CD8-positive, alpha-beta memory T cell (primary cell): ENCODE measurements around the gene TTC23L. TPM values are rescaled to one million over a fixed set of nuclear protein-coding genes. Genes with fewer than 3 reads are reported as not detected.
"Not testable (repeated sequence)": the region's sequence is repeated elsewhere in the genome, so short reads cannot be mapped to it uniquely, and the experiment has no call there.

Source experiments
- CTCF ChIA-PET: fragments of 350-600 bp; sonication (Branson Sonifier 250); formaldehyde crosslinking; loops from one replicate; lab custom pipeline; 2021; ENCODE audit warnings: antibody characterized with exemption; lab: Charles Lee
- POLR2A ChIA-PET: fragments of 350-600 bp; sonication (Branson Sonifier 250); formaldehyde crosslinking; loops from one replicate; lab custom pipeline; 2021; ENCODE audit warnings: antibody characterized with exemption; lab: Charles Lee
- DNase-seq, 5 donors: peaks; one replicate each; pipeline versions ENCODE4 v3.0.0 to v3.0.0-alpha.2; 2020 to 2022; ENCODE audit warnings: mixed read lengths in 1 of 5
- H3K27ac ChIP-seq: one replicate; pipeline ENCODE4 v1.7.0; 2013; ENCODE audit warnings: low read depth, mild to moderate bottlenecking, low read length, moderate library complexity
- H3K27me3 ChIP-seq: 2 replicates; pipeline ENCODE4 v1.7.0; 2013; ENCODE audit warnings: low read length, mild to moderate bottlenecking; ENCODE audit not compliant: insufficient read depth, poor library complexity, severe bottlenecking
- H3K36me3 ChIP-seq: 2 replicates; pipeline ENCODE4 v1.7.0; 2013; ENCODE audit warnings: mild to moderate bottlenecking, low read length, moderate library complexity; ENCODE audit not compliant: insufficient read depth
- H3K4me1 ChIP-seq: 2 replicates; pipeline ENCODE4 v1.7.0; 2013; ENCODE audit warnings: mild to moderate bottlenecking, low read length, moderate library complexity; ENCODE audit not compliant: insufficient read depth
- H3K4me3 ChIP-seq: 2 replicates; pipeline ENCODE4 v1.7.0; 2013; ENCODE audit warnings: mild to moderate bottlenecking, low read length
- H3K9me3 ChIP-seq: 2 replicates; pipeline ENCODE4 v1.7.0; 2013; ENCODE audit warnings: mild to moderate bottlenecking, low read length
- H3K27ac Mint-ChIP-seq, 8 donors: one replicate each; pipeline ENCODE4 v1.8.0; 2020 to 2021; ENCODE audit warnings: mixed read lengths in 8 of 8, mild to moderate bottlenecking in 6 of 8, inconsistent platforms in 3 of 8, moderate library complexity in 3 of 8
- H3K27me3 Mint-ChIP-seq, 2 donors: one replicate each; pipeline ENCODE4 v1.8.0; 2020 to 2021; ENCODE audit warnings: mixed read lengths in 2 of 2, mild to moderate bottlenecking in 1 of 2, moderate library complexity in 1 of 2
- H3K36me3 Mint-ChIP-seq, 3 donors: one replicate each; pipeline ENCODE4 v1.8.0; 2020 to 2021; ENCODE audit warnings: mixed read lengths in 3 of 3, inconsistent platforms in 1 of 3, mild to moderate bottlenecking in 1 of 3
- H3K4me1 Mint-ChIP-seq, 3 donors: one replicate each; pipeline ENCODE4 v1.8.0; 2020 to 2021; ENCODE audit warnings: mixed read lengths in 3 of 3, inconsistent platforms in 1 of 3, mild to moderate bottlenecking in 1 of 3
- H3K4me3 Mint-ChIP-seq, 7 donors: one replicate each; pipeline ENCODE4 v1.8.0; 2020 to 2021; ENCODE audit warnings: mixed read lengths in 7 of 7, mild to moderate bottlenecking in 6 of 7, moderate library complexity in 4 of 7, inconsistent platforms in 2 of 7
- H3K9me3 Mint-ChIP-seq, 5 donors: one replicate each; pipeline ENCODE4 v1.8.0; 2020 to 2022; ENCODE audit warnings: mixed read lengths in 5 of 5, mild to moderate bottlenecking in 3 of 5, moderate library complexity in 2 of 5, inconsistent platforms in 1 of 5
- polyA plus RNA-seq: library from polyadenylated mRNA; unstranded; fragments of 300-500 nt; fragmentation: Illumina TruSeq; gene quantifications from one replicate; pipeline ENCODE4 v1.2.3, GENCODE V29; 2021
- total RNA-seq, 2 experiments: library from RNA; stranded (reverse); gene quantifications; one replicate each; pipeline ENCODE4 v1.2.3, GENCODE V29; 2021

TTC23L gene
- total and polyA plus RNA-seq, 3 experiments from 2014 or later, result 0.24 to 0.63 TPM; not detected in 1

DNA sequence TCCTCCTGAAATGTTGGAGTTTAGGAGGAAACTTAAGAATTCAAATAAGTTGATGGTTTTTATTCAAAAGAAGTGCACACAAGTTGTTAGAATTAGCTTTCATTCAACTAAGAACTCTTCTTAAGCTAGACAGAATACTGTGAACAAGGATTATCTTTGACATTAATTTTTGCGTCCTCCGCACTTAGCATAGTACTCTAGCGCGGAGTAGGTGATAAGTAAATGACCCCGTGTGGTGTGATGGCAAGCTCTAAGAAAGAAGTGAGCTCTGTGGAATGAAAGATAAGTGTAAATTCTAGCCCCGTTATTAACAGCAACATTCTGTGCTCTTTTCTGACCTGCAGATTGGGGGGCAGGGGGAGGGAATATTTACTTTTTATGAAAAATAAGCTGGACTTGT is 77.6 kb downstream of the TTC23L start:
- Mint-ChIP-seq H3K4me1 (peaks cover 28 to 47% (median 38%) of the 10 kb centered on the region in 3 donors), H3K27ac (peak overlapping the region in 2 of 8 donors; percentile 65 to 73), H3K27me3 (no peaks in the 10 kb centered on the region), H3K9me3 (no peaks in the 10 kb centered on the region), H3K36me3 (peaks cover 0 to 35% (median 2%) of the 10 kb centered on the region in 3 donors), H3K4me3 (no peak overlapping the region)
- Histone ChIP-seq H3K27ac (peak overlapping the region; percentile 89), H3K4me3 (peak overlapping the region; percentile 78), H3K9me3 (no peaks in the 10 kb centered on the region), H3K4me1 (peaks cover 34% of the 10 kb centered on the region), H3K27me3 (no peaks in the 10 kb centered on the region), H3K36me3 (peaks cover 11% of the 10 kb centered on the region)
- ChIA-PET CTCF (interaction anchor here (1.4 to 4.1 kb wide), 4 partner anchors 13 to 1325 kb away, joined by 3 to 32 read pairs (median 4); partner anchors contain the start of genes DNAJC21 and NADK2), POLR2A (interaction anchor here (1.1 to 4.0 kb wide), 3 partner anchors 13 to 879 kb away, joined by 3 to 97 read pairs (median 11); partner anchors contain the start of genes DNAJC21 and TTC23L)
- DNase-seq, result no peak

GRCh38 chr5:34918025-34918424 is 79.1 kb downstream of the TTC23L start:
- H3K27ac ChIP-seq, result no peak overlapping the region
- no peak overlapping the region for H3K4me3 ChIP-seq
- CTCF ChIA-PET, result interaction anchor here (1.7 to 4.1 kb wide), 2 partner anchors 11 to 86 kb away, joined by 3 to 32 read pairs; partner anchors contain the start of gene DNAJC21
- Mint-ChIP-seq H3K36me3 (peaks cover 0 to 39% (median 4%) of the 10 kb centered on the region in 3 donors), H3K4me1 (peaks cover 28 to 42% (median 38%) of the 10 kb centered on the region in 3 donors), H3K27me3 (no peaks in the 10 kb centered on the region), H3K27ac (peak overlapping the region in 7 of 8 donors; percentile 0 to 87 (median 15)), H3K4me3 (peak overlapping the region in 4 of 7 donors; percentile 1 to 9 (median 2)), H3K9me3 (no peaks in the 10 kb centered on the region)
- DNase-seq, result no peak
- H3K36me3 ChIP-seq, result peaks cover 11% of the 10 kb centered on the region
- no peaks in the 10 kb centered on the region for H3K9me3 ChIP-seq
- peaks cover 34% of the 10 kb centered on the region for H3K4me1 ChIP-seq
- POLR2A ChIA-PET, result interaction anchor here (0.7 to 4.0 kb wide), 2 partner anchors 11 to 692 kb away, joined by 9 to 97 read pairs; partner anchors contain the start of gene DNAJC21
- no peaks in the 10 kb centered on the region for H3K27me3 ChIP-seq

GRCh38 chr5:34919077-34919476 is 80.1 kb downstream of the TTC23L start:
- no peaks in the 10 kb centered on the region for H3K27me3 Mint-ChIP-seq
- no peak overlapping the region for H3K4me3 Mint-ChIP-seq
- H3K9me3 Mint-ChIP-seq, result no peaks in the 10 kb centered on the region
- H3K36me3 Mint-ChIP-seq, result peaks cover 0 to 49% (median 6%) of the 10 kb centered on the region in 3 donors
- no peak overlapping the region for H3K27ac ChIP-seq
- DNase-seq, result no peak
- no peaks in the 10 kb centered on the region for H3K9me3 ChIP-seq
- peak overlapping the region in 1 of 8 donors; percentile 36 for H3K27ac Mint-ChIP-seq
- ChIA-PET POLR2A (interaction anchor here (0.7 to 2.9 kb wide), 3 partner anchors 10 to 13 kb away, joined by 3 to 9 read pairs (median 3); partner anchors contain the start of gene DNAJC21), CTCF (no interaction called here)
- peaks cover 29% of the 10 kb centered on the region for H3K4me1 ChIP-seq
- H3K4me3 ChIP-seq, result no peak overlapping the region
- H3K36me3 ChIP-seq, result peaks cover 11% of the 10 kb centered on the region
- H3K27me3 ChIP-seq, result no peaks in the 10 kb centered on the region
- H3K4me1 Mint-ChIP-seq, result peaks cover 24 to 39% (median 33%) of the 10 kb centered on the region in 3 donors

GRCh38 chr5:34923256-34923655 is 84.3 kb downstream of the TTC23L start:
- H3K9me3 Mint-ChIP-seq, H3K4me3 Mint-ChIP-seq, H3K9me3 ChIP-seq, H3K4me1 ChIP-seq, POLR2A ChIA-PET, H3K4me1 Mint-ChIP-seq, H3K27me3 Mint-ChIP-seq, DNase-seq, H3K27me3 ChIP-seq, H3K27ac ChIP-seq, H3K4me3 ChIP-seq: not testable (repeated sequence)
- H3K36me3 ChIP-seq, result peaks cover 23% of the 10 kb centered on the region
- Mint-ChIP-seq H3K27ac (peak overlapping the region in 1 of 8 donors; percentile 90), H3K36me3 (peaks cover 0 to 63% (median 11%) of the 10 kb centered on the region in 3 donors)
- CTCF ChIA-PET, result interaction anchor here (1.0 kb wide), 1 partner anchor 8 kb away, joined by 4 read pairs; the partner anchor contains the start of genes BRIX1 and RAD1

- Histone ChIP-seq H3K4me1 (peaks cover 5% of the 10 kb centered on the region), H3K27ac (no peak overlapping the region), H3K36me3 (peaks cover 23% of the 10 kb centered on the region), H3K9me3 (no peaks in the 10 kb centered on the region), H3K4me3 (no peak overlapping the region), H3K27me3 (no peaks in the 10 kb centered on the region)
- CTCF ChIA-PET, result interaction anchor here (1.0 kb wide), 1 partner anchor 9 kb away, joined by 4 read pairs; the partner anchor contains the start of genes BRIX1 and RAD1
- Mint-ChIP-seq H3K9me3 (no peaks in the 10 kb centered on the region), H3K27ac (peak overlapping the region in 1 of 8 donors; percentile 90), H3K4me1 (peaks cover 4 to 14% (median 7%) of the 10 kb centered on the region in 3 donors), H3K4me3 (no peak overlapping the region), H3K27me3 (no peaks in the 10 kb centered on the region), H3K36me3 (peaks cover 0 to 59% (median 11%) of the 10 kb centered on the region in 3 donors)
- POLR2A ChIA-PET, result no interaction called here
- DNase-seq, result no peak
Measured at GRCh38 chr5:34923694-34924461, 84.9 kb downstream of the TTC23L start.

GRCh38 chr5:34924462-34924765 is 85.5 kb downstream of the TTC23L start:
- H3K4me3 Mint-ChIP-seq, result no peak overlapping the region
- no peaks in the 10 kb centered on the region for H3K27me3 ChIP-seq
- ChIA-PET POLR2A (no interaction called here), CTCF (no interaction called here)
- H3K27ac Mint-ChIP-seq, result no peak overlapping the region
- H3K36me3 Mint-ChIP-seq, result peaks cover 0 to 59% (median 11%) of the 10 kb centered on the region in 3 donors
- no peaks in the 10 kb centered on the region for H3K9me3 Mint-ChIP-seq
- H3K4me3 ChIP-seq, result no peak overlapping the region
- H3K27me3 Mint-ChIP-seq, result peaks cover 0 to 3% of the 10 kb centered on the region in 2 donors
- DNase-seq, result no peak
- H3K27ac ChIP-seq, result no peak overlapping the region
- H3K4me1 Mint-ChIP-seq, result peaks cover 8 to 19% (median 12%) of the 10 kb centered on the region in 3 donors
- H3K4me1 ChIP-seq, result peaks cover 7% of the 10 kb centered on the region
- H3K9me3 ChIP-seq, result no peaks in the 10 kb centered on the region
- peaks cover 23% of the 10 kb centered on the region for H3K36me3 ChIP-seq

DNA sequence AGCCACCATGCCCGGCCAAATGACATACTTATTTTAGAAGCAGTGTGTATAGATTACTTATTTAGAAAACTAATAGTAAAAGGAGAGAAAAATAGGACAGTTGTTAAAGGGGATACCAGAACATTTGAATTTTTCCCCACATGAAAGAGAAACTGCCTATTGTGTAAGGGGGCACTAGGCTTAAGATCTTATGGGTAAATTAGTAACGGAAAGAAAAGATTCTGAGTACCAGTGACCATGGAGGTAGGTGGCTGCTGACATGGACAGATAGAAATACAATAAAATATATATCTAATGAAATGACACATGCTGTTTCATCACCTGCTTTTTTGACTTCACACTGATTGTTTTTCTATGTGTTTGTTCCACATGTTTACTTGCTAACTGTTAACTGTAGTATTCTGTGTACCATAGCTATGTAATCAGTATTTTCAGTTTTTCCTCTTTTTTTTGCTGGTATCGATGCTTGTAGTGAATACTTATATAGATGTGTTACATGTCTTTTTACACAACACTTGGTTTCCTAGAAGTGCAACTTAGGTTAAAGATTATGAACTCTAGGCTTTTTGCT is 87.4 kb downstream of the TTC23L start:
- peaks cover 0 to 50% (median 10%) of the 10 kb centered on the region in 3 donors for H3K36me3 Mint-ChIP-seq
- no peak overlapping the region for H3K27ac ChIP-seq
- peaks cover 17% of the 10 kb centered on the region for H3K36me3 ChIP-seq
- no peaks in the 10 kb centered on the region for H3K27me3 ChIP-seq
- H3K27me3 Mint-ChIP-seq, result peaks cover 0 to 3% of the 10 kb centered on the region in 2 donors
- H3K9me3 ChIP-seq, result no peaks in the 10 kb centered on the region
- peaks cover 18 to 33% (median 24%) of the 10 kb centered on the region in 3 donors for H3K4me1 Mint-ChIP-seq
- ChIA-PET CTCF (no interaction called here), POLR2A (interaction anchor here (1.5 kb wide), 1 partner anchor 11 kb away, joined by 4 read pairs; the partner anchor contains the start of genes BRIX1 and RAD1)
- H3K4me3 Mint-ChIP-seq, result no peak overlapping the region
- peaks cover 20% of the 10 kb centered on the region for H3K4me1 ChIP-seq
- peak overlapping the region in 1 of 8 donors; percentile 36 for H3K27ac Mint-ChIP-seq
- no peak overlapping the region for H3K4me3 ChIP-seq
- DNase-seq, result no peak
- H3K9me3 Mint-ChIP-seq, result no peaks in the 10 kb centered on the region
